ENCODE results near the gene SSMEM1.

DNA sequence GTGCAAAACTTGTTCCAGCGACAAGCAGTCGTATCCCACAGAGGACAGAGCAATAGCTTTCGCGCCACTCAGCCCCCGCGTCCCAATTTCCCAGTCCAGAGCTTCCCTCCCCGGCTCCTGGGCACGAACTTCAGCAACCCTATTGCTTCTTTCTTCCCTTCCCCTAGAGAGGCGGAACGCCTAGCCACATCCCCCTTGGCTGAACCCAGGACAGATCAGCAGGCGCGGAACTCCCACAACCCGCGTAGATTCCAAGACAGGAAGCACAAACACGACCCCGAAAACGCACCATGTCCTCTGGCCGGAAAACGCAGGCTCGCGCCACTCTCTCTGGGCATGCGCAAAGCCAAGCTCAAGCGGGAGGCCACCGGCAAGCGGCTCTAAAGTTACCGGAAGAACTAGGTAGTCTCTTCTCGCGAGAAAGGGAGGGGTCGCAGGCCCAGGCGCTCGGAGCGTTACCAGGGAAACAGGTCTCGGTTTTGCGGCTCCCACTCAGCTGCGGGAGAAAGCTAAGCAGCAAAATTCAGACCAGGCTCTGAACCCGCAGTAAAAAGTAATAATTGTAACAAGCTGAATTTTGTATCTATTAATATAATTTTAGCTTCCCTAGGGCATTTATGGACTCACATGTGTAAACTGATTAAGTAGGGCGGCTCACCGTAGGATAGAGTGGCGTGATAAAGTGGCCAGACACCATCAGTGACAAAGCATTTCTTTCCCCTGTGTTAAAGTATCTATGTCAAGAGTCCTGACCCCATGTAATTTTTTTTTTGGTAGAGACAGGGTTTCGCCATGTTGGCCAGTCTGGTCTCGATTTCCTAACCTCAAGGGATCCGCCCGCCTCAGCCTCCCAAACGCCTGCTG, 2.3 kb upstream of the SSMEM1 start, which contains the start of gene TMEM209:
- TF ChIP-seq LEF1 (IDR thresholded peaks at IDR 0.05; ENCODE audit: borderline replicate concordance) (no peak), HDGF (IDR thresholded peaks at IDR 0.05; ENCODE audit: borderline replicate concordance) (no peak), TARDBP (IDR thresholded peaks at IDR 0.05) (no peak), FOXK2 (IDR thresholded peaks at IDR 0.05) (no peak), L3MBTL2 (conservative IDR thresholded peaks at IDR 0.05) (peak; percentile 14; the same call in 1 of the 2 replicates), FOXM1 (IDR thresholded peaks at IDR 0.05; ENCODE audit: borderline replicate concordance) (no peak), FOXA1 (IDR thresholded peaks at IDR 0.05) (no peak), SP1 (IDR thresholded peaks at IDR 0.05) (peak; percentile 72; the same call in 1 of the 2 replicates)
- TF ChIP-seq, protein P1, sequence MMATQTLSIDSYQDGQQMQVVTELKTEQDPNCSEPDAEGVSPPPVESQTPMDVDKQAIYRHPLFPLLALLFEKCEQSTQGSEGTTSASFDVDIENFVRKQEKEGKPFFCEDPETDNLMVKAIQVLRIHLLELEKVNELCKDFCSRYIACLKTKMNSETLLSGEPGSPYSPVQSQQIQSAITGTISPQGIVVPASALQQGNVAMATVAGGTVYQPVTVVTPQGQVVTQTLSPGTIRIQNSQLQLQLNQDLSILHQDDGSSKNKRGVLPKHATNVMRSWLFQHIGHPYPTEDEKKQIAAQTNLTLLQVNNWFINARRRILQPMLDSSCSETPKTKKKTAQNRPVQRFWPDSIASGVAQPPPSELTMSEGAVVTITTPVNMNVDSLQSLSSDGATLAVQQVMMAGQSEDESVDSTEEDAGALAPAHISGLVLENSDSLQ (IDR thresholded peaks at IDR 0.05) = no peak
